Endothelial cell of umbilical vein (primary cell): ENCODE measurements around the gene EYS.

ENCODE experiments used
- EZH2 ChIP-seq: IDR thresholded peaks from 2 replicates; pipeline ENCODE4 v1.6.1; 2012; ENCODE audit warnings: borderline replicate concordance, low read depth, mild to moderate bottlenecking, moderate library complexity, low read length, inconsistent platforms; ENCODE audit not compliant: severe bottlenecking
- JUN ChIP-seq: IDR thresholded peaks from 2 replicates; pipeline ENCODE4 v1.6.1; 2011; ENCODE audit warnings: borderline replicate concordance, low read depth; ENCODE audit not compliant: insufficient read length, insufficient read depth
- MYC ChIP-seq: IDR thresholded peaks from one replicate; pipeline ENCODE4 v1.6.1; 2011; ENCODE audit warnings: mild to moderate bottlenecking, low read depth, low read length
- POLR2A ChIP-seq: IDR thresholded peaks from 2 replicates; pipeline ENCODE4 v1.6.1; 2012; ENCODE audit warnings: low read depth, mild to moderate bottlenecking, control low read depth, low read length
- POLR2AphosphoS5 ChIP-seq: IDR thresholded peaks from 2 replicates; pipeline ENCODE4 v1.6.1; 2012; ENCODE audit warnings: low read depth, mild to moderate bottlenecking, control low read depth, low read length, moderate library complexity; ENCODE audit not compliant: insufficient read depth
- TF ChIP-seq, protein P1 (sequence below), 2 donors: IDR thresholded peaks; 1 replicate in 1 of 2; 2 replicates in 1 of 2; pipeline ENCODE4 v1.5.1; 2011; ENCODE audit warnings: low read length in 2 of 2, mild to moderate bottlenecking in 2 of 2, moderate library complexity in 2 of 2, control low read depth in 1 of 2, inconsistent platforms in 1 of 2, low read depth in 1 of 2; ENCODE audit not compliant: insufficient read depth in 1 of 2; ENCODE audit errors: extremely low read depth in 1 of 2

DNA sequence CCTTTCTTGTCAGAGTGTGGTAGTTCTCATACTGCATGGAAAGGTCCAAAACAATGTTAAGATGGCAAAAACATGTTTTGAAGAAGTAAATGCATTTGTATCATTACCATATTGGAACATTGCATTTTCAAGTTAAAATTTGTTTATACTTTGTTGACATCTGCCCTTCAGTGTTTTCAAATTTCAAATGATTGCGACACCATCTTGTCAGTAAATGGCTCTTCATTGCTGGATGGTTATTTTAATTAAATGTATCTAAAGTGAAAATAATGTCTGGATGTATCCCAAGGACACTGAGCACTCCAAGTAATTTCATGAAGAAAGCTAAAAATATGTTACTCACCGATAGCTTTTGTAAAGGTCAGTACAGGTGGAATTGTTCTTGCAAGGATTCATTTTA lies 761.6 kb downstream of the EYS start:
- TF ChIP-seq, protein P1, sequence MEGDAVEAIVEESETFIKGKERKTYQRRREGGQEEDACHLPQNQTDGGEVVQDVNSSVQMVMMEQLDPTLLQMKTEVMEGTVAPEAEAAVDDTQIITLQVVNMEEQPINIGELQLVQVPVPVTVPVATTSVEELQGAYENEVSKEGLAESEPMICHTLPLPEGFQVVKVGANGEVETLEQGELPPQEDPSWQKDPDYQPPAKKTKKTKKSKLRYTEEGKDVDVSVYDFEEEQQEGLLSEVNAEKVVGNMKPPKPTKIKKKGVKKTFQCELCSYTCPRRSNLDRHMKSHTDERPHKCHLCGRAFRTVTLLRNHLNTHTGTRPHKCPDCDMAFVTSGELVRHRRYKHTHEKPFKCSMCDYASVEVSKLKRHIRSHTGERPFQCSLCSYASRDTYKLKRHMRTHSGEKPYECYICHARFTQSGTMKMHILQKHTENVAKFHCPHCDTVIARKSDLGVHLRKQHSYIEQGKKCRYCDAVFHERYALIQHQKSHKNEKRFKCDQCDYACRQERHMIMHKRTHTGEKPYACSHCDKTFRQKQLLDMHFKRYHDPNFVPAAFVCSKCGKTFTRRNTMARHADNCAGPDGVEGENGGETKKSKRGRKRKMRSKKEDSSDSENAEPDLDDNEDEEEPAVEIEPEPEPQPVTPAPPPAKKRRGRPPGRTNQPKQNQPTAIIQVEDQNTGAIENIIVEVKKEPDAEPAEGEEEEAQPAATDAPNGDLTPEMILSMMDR (IDR thresholded peaks at IDR 0.05; ENCODE audit: extremely low read depth in 1 of 2, insufficient read depth in 1 of 2, low read depth in 1 of 2, low read length in 2 of 2): no peak
- TF ChIP-seq EZH2 (no peak), JUN (no peak), POLR2A (no peak), POLR2AphosphoS5 (no peak), MYC (no peak)
